HG02885 (cell line): ENCODE data around the gene TXNRD1.
"Not testable (repeated sequence)": the region's sequence is repeated elsewhere in the genome, so short reads cannot be mapped to it uniquely, and the experiment has no call there.

Experiments used
- ATAC-seq: cut with Tn5 transposase; IDR thresholded peaks from one replicate; pipeline ENCODE4 v1.9.1; 2021; ENCODE audit warnings: mild to moderate bottlenecking; ENCODE audit not compliant: unreplicated experiment, poor library complexity

Gene TXNRD1

DNA sequence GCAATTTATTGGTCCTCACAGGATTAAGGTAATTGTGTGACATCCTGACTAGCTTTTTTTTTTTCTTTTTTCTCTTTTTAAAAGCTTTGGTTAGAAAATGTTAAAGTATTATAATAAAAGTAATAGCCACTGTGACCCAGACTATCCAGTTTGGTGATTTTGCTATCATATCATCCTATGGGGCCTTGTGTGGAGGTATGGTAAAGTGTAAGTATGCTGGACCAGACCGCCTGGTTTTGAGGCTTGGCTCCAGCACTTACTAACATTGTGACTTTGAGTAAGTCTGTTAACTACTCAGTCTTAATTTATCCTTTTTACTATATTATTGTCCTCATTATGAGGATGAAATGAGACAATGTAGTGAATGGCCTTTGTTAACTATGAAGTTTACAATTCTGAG lies 103.4 kb downstream of the TXNRD1 start:
- ATAC-seq, result no peak

DNA sequence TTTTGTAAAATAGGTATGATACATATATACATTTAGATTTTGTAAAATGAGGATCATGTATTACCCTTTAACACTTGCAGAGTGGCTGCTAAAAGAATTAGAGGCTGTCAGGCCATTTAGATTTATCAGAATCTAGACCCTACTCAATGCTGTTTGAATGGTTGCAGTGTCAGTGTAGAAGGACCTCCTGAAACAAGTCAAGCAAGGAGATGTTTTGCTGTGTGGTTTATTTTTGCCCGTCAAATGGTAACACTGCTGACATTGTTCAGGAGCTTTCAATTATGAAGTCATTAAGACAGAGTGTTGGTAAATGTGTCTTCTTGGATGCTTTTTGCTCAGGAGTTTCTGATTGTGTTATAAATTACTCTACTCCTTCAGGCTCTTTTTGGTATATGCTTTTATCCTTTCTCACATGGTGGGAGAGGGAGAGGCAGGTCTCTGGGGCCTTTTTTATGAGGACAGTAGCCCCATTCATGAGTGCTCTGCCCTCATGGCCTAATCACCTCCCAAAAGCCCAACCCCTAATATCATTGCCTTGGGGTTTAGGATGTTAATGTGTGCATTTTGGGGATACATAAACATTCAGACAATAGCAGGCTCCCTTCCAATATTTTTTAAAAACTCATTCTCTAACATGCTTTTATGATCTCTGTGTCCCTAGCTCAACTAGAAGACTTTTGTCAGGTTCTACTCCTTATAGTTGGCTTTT lies 104.5 kb downstream of the TXNRD1 start:
- no peak for ATAC-seq

DNA sequence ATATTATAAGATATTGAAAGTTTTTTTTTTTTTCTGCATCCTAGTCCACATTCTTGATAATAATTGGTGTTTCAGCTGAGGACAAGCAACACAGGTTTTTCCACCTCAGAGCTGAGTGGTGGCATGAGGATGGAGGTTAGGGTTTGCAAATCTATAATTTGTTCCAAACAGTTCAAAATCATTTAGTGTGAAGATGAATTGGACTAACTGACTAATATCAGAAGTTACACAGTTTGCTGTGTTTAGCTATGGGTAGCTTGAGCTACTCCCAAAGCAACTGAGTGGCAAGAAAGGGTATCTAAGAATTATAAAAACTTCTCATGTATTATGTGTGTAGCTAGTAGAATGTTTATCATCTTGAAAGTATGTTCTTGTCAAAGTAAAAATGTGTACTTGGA lies 105.0 kb downstream of the TXNRD1 start:
- ATAC-seq, result no peak

DNA sequence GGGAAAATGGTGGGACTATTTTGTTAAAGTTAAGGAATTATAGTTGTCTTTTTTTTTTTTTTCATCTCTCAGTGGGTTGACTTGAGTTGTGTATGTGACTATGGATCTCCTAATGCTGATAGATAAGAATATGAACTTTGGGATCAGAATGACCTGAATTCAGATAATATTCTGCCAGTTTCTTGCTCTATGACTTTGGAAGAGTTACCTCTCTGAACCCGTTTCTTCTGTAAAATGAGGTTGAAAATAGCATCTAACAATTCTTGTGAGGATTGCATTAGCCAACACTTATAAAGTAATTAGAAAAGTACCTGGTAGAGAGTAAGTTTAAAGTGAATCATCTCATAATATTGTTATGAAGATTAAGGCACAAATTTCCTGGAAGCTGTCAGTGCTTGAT lies 106.4 kb downstream of the TXNRD1 start:
- ATAC-seq, result no peak

DNA sequence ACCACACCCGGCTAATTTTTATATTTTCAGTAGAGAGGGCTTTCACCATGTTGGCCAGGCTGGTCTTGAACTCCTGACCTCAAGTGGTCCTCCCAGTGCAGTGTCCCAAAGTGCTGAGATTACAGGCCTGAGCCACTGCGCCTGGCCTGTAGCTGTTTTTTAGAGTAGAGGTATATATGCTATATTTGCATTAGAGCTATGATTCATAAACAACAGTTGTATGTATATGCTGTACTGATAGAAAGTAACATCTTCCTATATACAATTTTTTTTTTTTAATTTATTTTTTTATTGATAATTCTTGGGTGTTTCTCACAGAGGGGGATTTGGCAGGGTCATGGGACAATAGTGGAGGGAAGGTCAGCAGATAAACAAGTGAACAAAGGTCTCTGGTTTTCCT lies 107.0 kb downstream of the TXNRD1 start:
- not testable (repeated sequence) for ATAC-seq

DNA sequence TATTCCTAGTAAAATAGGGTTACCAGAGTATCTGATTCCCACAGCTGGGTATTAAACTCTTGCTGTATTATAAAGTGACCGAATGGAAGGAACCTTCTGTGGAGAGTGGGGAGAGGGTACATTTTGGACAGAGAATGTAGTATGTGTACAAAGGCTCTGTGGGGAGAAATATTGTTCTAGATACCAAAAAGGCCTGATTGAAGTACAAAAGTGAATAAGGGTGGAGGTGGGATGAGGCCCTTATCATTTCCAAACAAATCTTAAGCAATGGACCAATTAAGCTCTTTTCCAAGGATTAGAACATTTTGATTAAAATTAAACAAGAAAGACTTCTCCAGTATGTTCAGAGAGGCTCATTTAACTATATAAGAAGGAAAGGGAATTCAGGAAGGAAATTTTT lies 108.3 kb downstream of the TXNRD1 start:
- no peak for ATAC-seq

DNA sequence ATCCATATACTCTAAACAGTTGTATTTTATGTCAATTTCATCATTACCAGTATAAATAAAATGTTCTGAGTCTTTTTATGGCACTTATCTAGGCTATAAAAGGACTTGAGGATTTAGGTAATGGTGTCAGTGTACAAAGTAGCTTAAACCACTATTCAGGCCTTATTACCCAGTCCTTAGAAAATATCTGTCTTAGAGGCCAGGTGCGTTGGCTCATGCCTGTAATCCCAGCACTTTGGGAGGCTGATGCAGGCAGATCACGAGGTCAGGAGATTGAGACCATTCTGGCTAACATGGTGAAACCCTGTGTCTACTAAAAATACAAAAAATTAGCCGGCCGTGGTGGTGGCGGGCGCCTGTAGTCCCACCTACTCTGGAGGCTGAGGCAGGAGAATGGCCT lies 112.7 kb downstream of the TXNRD1 start:
- ATAC-seq, result not testable (repeated sequence)

DNA sequence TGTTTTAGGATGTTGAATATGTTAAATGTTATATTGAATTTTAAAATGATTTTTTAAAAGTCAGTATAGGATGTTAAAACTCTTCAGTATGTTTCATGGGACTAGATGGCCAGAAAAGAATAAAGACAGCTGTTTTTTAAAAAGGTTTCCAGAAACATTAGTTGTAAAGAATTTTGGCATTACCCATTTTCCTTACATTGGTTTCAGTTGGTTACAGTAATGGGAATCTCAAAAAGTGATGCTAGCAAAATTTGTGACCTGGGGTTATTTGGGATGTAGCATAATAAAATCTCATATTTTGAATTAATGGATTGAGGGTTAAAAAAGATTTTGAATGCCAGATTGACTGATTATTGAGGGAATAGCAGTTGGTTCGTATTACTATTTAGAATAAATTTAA lies 113.2 kb downstream of the TXNRD1 start:
- no peak for ATAC-seq

DNA sequence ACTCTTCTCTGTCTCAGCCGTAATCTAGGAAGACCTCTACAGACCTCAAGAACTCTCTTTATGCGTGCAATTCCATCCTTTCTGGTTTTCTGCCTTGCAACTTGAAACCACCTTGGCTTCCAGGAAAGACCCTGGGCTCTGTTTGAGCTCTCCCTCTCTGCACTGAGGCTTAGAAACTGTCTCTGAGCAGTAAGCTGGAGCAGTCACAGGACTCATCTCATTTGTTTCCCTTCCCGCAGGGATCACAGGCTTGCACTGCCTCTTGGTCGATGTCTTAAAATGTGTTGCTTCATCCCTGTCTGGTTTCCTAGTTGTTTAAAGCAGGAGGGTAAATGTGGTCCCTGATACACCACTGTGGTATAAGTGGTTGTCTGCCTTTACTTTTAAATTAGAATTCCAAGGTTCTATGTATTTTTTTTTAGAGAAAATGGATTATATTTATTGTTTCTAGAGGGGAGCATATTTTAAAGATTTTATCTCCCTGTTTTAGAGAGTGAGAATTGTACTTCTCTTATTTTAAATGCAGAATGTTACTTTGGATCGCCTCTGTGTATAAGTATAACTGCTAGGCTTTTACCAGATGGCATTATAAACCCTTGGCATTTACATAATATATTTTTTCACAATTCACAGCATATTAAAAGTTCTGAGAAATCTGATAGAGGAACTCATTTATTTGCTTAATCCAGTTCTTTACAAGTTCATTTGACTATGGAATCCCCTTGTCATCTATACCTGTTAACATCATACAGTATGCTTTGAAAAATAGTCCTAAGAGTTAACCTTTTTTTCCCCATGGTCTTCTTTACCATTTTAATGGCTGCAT lies 114.3 kb downstream of the TXNRD1 start:
- ATAC-seq, result no peak

DNA sequence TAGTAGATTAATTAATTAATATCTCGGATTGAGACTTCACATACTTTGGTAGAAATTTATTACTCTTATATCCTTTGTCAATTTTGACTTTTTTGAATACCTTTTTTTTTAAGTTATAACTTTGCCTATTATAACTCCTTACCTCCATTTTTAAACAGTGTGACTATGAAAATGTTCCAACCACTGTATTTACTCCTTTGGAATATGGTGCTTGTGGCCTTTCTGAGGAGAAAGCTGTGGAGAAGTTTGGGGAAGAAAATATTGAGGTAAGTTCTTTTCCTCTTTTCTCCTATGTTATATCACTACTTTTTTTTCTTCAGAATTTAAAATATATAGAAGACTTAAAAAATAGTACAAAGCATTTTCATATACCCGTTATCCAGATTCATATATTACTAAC lies 115.8 kb downstream of the TXNRD1 start:
- no peak for ATAC-seq

DNA sequence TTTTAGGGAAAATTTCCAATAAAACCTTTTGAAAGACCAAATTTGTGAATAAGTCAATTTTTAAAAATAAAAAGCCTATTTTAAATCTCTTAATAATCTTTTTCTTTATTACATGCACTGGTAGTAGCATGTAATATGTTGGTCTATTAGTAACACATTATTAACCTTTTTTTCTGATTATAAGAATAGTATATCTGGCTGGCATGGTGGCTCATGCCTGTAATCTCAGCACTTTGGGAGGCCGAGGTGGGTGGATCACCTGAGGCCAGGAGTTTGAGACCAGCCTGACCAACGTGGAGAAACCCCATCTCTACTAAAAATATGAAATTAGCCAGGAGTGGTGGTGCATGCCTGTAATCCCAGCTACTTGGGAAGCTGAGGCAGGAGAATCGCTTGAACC lies 116.7 kb downstream of the TXNRD1 start:
- not testable (repeated sequence) for ATAC-seq

DNA sequence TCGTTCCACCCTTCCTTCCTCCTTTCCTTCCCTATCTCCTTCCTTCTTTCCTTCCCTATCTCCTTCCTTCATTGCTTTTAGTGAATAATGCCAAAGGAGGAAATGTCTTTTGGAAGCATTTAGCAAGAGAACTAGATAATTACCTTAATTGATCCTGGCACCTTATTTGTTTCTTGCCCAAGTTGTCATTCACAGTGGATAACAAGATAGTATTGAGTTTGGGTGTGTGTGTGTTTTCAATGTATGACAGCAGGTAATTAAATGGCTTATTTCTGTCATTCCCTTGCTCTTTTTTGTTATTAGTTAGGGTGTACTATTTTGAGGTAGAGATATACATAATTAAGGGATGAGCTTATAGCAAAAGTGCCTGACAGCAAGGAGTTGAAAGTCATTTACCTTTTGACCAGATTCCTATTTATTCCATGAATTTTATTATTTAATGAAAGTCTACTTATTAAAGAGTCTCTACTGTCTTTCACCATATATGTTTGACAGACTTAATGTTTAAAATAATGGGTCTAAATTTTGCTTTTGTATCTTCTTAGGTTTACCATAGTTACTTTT lies 118.2 kb downstream of the TXNRD1 start:
- no peak for ATAC-seq

DNA sequence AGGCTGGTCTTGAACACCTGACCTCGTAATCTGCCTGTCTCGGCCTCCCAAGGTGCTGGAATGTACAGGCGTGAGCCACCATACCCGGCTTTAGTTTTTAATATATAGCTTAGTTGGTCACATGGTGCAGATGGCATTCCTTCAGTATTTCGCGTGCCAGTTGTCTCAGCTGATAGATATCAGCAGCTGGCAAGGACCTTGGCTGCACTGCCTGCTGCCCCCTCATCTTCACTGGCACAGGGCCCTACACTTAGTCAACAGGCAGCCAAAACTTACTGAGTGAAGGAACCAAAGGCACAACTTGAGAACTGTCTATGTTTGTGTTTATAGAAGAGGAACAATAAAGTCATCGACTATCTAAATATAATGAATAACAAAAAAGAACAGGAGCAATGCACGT lies 119.0 kb downstream of the TXNRD1 start:
- no peak for ATAC-seq

DNA sequence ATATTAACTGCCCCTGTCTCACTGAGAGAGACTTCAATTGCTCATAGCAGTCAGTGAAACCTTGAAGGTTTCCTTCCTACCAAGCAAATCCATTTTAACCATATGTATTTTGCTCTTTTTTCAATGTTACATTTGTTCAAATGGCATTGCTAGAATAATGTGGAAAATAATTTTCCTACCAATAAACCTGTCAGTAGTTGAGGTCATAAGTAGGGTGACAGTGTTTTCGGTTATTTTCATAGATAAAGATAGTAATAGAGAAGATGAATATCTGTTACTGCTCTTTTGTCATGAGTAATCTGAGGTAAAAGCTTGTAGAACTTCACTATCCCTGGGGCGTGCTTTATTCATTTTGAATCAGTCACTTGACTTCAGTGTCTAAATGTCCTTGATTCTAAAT lies 120.5 kb downstream of the TXNRD1 start:
- ATAC-seq, result no peak

DNA sequence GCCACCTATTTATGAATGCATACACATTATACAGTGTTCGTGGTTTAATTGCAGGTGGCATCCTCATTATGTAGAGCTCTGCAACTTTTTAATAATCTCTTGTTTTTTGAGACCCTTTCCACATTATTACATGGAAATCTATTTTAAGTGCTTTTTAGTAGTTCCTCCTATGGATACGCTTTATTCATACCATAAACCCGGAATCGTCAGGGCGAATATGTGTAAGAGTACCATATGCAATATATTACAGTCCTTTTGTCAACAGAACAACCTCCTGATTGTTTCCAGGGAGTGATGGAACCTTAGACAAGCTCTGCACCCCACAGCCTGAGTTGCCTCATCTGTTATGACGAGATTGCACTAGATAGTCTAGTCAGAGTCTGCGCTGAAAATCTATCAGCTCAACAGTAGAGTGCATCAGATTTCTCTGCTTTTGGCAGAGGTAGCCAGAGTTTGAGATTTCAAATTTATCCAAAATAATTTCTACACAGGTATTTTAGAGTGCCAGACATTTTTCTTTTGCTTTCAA lies 121.5 kb downstream of the TXNRD1 start:
- no peak for ATAC-seq

DNA sequence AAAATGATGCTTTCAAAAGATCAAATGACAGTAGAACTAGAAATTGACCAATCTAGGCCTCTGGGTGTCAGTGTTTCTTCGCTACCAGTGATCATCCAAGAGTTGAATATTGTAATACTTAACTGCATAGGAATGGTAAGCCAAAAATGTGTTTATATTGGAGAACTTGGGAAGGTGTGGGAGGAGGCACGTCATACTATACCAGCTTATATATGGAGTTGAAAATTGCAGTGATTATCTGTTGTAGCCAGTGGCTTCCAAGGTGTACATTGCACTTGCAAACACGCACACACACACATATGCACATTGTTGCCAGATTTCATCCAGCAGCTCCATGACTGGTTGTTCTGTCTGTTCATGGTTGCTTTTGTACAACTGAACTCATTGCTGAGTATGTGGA lies 124.1 kb downstream of the TXNRD1 start:
- ATAC-seq, result no peak

DNA sequence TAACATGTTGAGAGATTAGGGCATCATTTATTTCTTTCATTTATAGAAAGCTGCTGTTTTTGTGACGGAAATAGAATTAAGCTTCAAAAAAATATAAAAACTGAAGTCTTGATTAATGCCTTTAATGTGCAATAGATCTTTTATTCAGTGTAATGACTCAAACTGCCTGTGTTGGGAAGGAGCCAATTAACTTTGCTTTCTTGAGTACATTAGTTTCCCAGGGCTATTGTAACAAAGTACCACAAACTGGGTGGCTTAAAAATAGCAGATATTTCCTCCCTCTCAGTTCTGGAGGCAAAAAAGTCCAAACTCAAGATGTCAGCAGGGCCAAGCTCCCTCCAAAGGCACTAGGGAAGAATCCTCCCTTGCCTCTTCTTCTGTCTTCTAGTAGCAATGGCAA lies 124.6 kb downstream of the TXNRD1 start:
- no peak for ATAC-seq

DNA sequence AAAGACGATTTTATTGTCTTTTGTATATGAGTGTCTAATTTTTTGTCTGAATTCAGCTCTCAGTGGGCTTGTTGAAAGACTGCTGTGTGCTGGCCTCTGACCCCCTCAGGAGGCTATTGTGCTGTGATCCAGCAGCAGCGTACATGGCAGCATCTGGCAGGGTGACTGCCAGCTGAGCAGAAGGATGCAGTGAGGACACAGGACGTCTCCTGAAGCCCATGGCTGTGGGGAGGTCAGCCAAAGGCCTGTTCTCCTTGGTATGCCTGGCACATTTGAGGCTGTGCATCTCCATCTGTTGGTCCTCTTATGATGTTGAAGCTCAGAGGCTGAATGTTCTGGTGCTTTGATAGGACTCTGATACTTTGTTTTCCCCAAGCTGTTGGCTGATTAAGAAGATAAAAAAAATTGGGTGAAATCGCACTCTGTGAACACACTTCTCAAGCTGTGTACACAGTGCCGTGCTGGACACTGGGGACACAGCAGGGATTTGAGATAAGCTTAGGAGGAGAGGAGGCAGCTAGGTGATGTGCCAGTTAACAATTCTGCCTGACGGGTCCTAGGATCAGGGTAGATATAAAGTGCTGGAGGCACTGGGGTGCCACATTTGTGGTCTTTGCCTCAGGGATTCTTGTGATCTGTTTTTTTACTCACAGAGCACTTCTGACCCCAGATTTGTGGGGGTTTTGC lies 125.5 kb downstream of the TXNRD1 start:
- no peak for ATAC-seq

DNA sequence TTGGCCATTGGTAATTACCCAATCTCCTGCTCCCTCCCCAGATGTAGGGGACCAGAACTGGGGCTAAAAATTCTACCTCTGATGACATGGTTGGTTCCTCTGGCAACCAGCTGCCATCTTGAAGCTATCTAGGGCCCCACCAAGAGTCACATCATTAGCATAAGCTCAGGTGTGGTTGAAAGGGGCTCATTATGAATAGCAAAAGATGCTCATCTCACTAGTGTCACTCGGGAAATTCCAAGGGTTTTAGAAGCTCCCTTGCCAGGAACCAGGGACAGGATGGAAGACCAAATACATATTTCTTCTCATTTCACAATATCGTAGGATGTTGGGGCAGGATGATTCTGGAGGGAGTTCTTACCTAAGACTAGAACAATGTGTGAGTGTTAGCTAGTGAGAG lies 126.6 kb downstream of the TXNRD1 start:
- no peak for ATAC-seq

DNA sequence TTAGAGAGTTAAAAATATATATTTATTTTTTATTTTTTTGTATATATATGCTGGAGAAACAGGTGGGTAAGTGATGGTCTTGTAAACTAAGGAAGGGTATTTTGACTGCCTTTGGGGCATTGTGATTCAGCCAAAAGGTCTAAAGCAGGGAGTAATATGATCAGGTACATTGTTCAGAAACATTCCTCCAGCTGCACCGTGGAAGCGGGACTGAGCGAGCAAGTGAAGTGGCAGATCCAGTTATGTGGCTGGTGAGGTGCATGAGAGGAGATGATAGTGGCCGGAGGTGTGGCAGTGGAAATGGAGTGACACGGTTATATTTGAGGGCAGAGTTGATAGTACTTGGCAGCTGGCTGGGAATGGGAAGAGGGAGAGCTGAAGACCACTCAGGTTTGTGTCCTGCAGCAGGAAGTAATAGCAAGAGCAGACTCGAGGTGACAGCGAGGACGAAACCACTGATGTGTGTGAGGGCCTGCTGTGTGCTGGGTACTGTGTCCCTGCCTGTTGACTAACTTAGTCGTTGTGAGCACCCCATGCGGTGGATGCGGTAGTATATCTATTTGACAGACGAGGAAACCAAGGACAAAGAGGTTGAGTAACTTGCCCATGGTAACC lies 127.2 kb downstream of the TXNRD1 start:
- no peak for ATAC-seq
